ENCODE results near the gene POU2F3. TPM values are rescaled to one million over a fixed set of nuclear protein-coding genes. Genes with fewer than 3 reads are reported as not detected.

The POU2F3 gene
- total and polyA plus RNA-seq, 2 of the 13 experiments (the other 11 are each of a cell fraction or from before 2014, with no cell fraction given) = not detected

DNA sequence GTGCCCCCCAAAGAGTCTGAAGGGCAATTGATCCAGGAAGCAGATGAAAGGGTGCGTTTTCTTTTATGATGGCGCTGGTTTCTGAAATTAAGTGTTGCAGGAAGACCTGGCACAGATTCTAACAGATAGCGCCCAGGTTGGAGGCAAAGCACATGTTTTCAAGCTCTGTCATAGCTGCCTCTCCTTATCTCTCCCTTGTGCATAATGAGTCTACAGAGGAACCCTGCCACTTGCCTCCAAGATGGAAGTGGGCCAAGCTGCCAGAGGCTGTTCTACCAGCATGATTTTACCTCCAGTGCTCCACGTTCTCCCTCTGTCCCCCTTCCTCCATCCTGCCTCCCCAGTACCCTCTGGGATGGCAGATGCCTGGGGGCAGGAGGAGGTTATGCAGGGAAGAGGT is 55.2 kb downstream of the POU2F3 start:
- H3K27me3 ChIP-seq (ENCODE audit: control insufficient read depth in 1 of 2, insufficient read depth in 2 of 2, low read length in 2 of 2) = peaks cover 4 to 50% of the 10 kb centered on the region in 2 experiments; a peak in 4 of 5 replicates
- POLR2A ChIA-PET = no interaction called here
- 0% methylated on average over 4 of the region's 4 CpGs for WGBS (ENCODE audit: low lambda C conversion rate)
- TF ChIP-seq MXI1 (IDR thresholded peaks at IDR 0.05; ENCODE audit: borderline replicate concordance, low read depth, low read length) = no peak
- no peak for TF ChIP-seq GTF2F1 (IDR thresholded peaks at IDR 0.05; ENCODE audit: low read length)
- H2AFZ ChIP-seq (ENCODE audit: low read length) = no peak overlapping the region
- DNase-seq (ENCODE audit: low spot score) (no peak), ATAC-seq (no peak), FAIRE-seq (no peak)
- no peak overlapping the region for H3K27ac ChIP-seq (ENCODE audit: extremely low read length, insufficient read depth, low read length)
- peaks cover 8% of the 10 kb centered on the region for H3K4me1 ChIP-seq (ENCODE audit: insufficient read depth, low read length)
- no peaks in the 10 kb centered on the region for H3K79me2 ChIP-seq (ENCODE audit: insufficient read depth, low read length)
- in situ Hi-C loops (cut with HindIII; ENCODE audit: extremely low pct_ligation_motif_present, low pct_unique_long_range_greater_than_20kb) (loop anchor here (5.0 kb wide), 1 partner anchor 58 kb away; no protein-coding TSS in a partner anchor), intact Hi-C loops (cut with micrococcal nuclease; ENCODE audit: unreplicated experiment) (no loop called here)
- H4K20me1 ChIP-seq (ENCODE audit: insufficient read depth, low read length) = no peaks in the 10 kb centered on the region; the same call in 1 of the 2 replicates
- CTCF ChIA-PET (ENCODE audit: low intra/inter-chr PET ratio, low total read pairs) = no interaction called here
- no peak overlapping the region for H3K9ac ChIP-seq (ENCODE audit: insufficient read depth, low read depth, low read length)
- H3K4me3 ChIP-seq (replicated peaks in 1 of 3; ENCODE audit: insufficient read depth in 1 of 3, low read depth in 2 of 3, low read length in 3 of 3) = no peak overlapping the region
- no peak overlapping the region for H3K4me2 ChIP-seq (ENCODE audit: low read depth, low read length)
- no peaks in the 10 kb centered on the region for H3K36me3 ChIP-seq (replicated peaks in 1 of 2; ENCODE audit: control insufficient read depth in 1 of 2, insufficient read depth in 2 of 2, low read length in 2 of 2)
- H3K9me3 ChIP-seq (ENCODE audit: low read length) = no peaks in the 10 kb centered on the region
- no TSS peak for BruUV-seq (replicated peaks)

GRCh38 chr11:120296554-120296953 is 56.6 kb downstream of the POU2F3 start:
- no TSS peak for BruUV-seq (replicated peaks)
- H3K79me2 ChIP-seq (ENCODE audit: insufficient read depth, low read length) = no peaks in the 10 kb centered on the region
- ChIA-PET CTCF (ENCODE audit: low intra/inter-chr PET ratio, low total read pairs) (no interaction called here), POLR2A (no interaction called here)
- no peaks in the 10 kb centered on the region; the same call in 1 of the 2 replicates for H4K20me1 ChIP-seq (ENCODE audit: insufficient read depth, low read length)
- H3K4me2 ChIP-seq (ENCODE audit: low read depth, low read length) = no peak overlapping the region
- H3K9ac ChIP-seq (ENCODE audit: insufficient read depth, low read depth, low read length) = no peak overlapping the region
- FAIRE-seq = no peak
- H2AFZ ChIP-seq (ENCODE audit: low read length) = no peak overlapping the region
- in situ Hi-C loops (cut with HindIII; ENCODE audit: extremely low pct_ligation_motif_present, low pct_unique_long_range_greater_than_20kb) (loop anchor here (5.0 kb wide), 1 partner anchor 59 kb away; no protein-coding TSS in a partner anchor), intact Hi-C loops (cut with micrococcal nuclease; ENCODE audit: unreplicated experiment) (no loop called here)
- ATAC-seq = no peak
- H3K9me3 ChIP-seq (ENCODE audit: low read length) = no peaks in the 10 kb centered on the region
- no peaks in the 10 kb centered on the region for H3K4me1 ChIP-seq (ENCODE audit: insufficient read depth, low read length)
- H3K27me3 ChIP-seq (ENCODE audit: control insufficient read depth in 1 of 2, insufficient read depth in 2 of 2, low read length in 2 of 2) = peaks cover 4 to 58% of the 10 kb centered on the region in 2 experiments; a peak in 4 of 5 replicates
- no peak overlapping the region for H3K4me3 ChIP-seq (replicated peaks in 1 of 3; ENCODE audit: insufficient read depth in 1 of 3, low read depth in 2 of 3, low read length in 3 of 3)
- DNase-seq (ENCODE audit: low spot score) = no peak
- H3K36me3 ChIP-seq (replicated peaks in 1 of 2; ENCODE audit: control insufficient read depth in 1 of 2, insufficient read depth in 2 of 2, low read length in 2 of 2) = no peaks in the 10 kb centered on the region
- H3K27ac ChIP-seq (ENCODE audit: extremely low read length, insufficient read depth, low read length) = no peak overlapping the region
- 69% methylated on average over 5 of the region's 5 CpGs for WGBS (ENCODE audit: low lambda C conversion rate)
- TF ChIP-seq ZBTB21 (CRISPR knock-in tag; IDR thresholded peaks at IDR 0.05) = no peak
- TF ChIP-seq MTA1 (CRISPR knock-in tag; IDR thresholded peaks at IDR 0.05; ENCODE audit: borderline replicate concordance) = no peak
- TF ChIP-seq, protein P1, sequence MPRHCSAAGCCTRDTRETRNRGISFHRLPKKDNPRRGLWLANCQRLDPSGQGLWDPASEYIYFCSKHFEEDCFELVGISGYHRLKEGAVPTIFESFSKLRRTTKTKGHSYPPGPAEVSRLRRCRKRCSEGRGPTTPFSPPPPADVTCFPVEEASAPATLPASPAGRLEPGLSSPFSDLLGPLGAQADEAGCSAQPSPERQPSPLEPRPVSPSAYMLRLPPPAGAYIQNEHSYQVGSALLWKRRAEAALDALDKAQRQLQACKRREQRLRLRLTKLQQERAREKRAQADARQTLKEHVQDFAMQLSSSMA (CRISPR knock-in tag; IDR thresholded peaks at IDR 0.05) = no peak
- TF ChIP-seq, protein P2, sequence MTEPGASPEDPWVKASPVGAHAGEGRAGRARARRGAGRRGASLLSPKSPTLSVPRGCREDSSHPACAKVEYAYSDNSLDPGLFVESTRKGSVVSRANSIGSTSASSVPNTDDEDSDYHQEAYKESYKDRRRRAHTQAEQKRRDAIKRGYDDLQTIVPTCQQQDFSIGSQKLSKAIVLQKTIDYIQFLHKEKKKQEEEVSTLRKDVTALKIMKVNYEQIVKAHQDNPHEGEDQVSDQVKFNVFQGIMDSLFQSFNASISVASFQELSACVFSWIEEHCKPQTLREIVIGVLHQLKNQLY (CRISPR knock-in tag; IDR thresholded peaks at IDR 0.05) = no peak
- no peak for TF ChIP-seq ZFP36 (IDR thresholded peaks at IDR 0.05; ENCODE audit: borderline replicate concordance, low read depth, low read length, partially characterized antibody)
- no peak for TF ChIP-seq SP4 (CRISPR knock-in tag; IDR thresholded peaks at IDR 0.05)
- TF ChIP-seq, protein P3, sequence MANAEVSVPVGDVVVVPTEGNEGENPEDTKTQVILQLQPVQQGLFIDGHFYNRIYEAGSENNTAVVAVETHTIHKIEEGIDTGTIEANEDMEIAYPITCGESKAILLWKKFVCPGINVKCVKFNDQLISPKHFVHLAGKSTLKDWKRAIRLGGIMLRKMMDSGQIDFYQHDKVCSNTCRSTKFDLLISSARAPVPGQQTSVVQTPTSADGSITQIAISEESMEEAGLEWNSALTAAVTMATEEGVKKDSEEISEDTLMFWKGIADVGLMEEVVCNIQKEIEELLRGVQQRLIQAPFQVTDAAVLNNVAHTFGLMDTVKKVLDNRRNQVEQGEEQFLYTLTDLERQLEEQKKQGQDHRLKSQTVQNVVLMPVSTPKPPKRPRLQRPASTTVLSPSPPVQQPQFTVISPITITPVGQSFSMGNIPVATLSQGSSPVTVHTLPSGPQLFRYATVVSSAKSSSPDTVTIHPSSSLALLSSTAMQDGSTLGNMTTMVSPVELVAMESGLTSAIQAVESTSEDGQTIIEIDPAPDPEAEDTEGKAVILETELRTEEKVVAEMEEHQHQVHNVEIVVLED (CRISPR knock-in tag; IDR thresholded peaks at IDR 0.05; ENCODE audit: borderline replicate concordance) = no peak
- no peak for TF ChIP-seq SIN3A (IDR thresholded peaks at IDR 0.05; ENCODE audit: borderline replicate concordance, low read depth, low read length)
- no peak for TF ChIP-seq RNF219 (CRISPR knock-in tag; IDR thresholded peaks at IDR 0.05)
- no peak for TF ChIP-seq REPIN1 (CRISPR knock-in tag; IDR thresholded peaks at IDR 0.05; ENCODE audit: borderline replicate concordance, low read depth)
